ENCODE data around the gene HIVEP3.
A peak's percentile ranks its signal among the peaks of the same experiment; 100 is the strongest.

Gene HIVEP3

DNA sequence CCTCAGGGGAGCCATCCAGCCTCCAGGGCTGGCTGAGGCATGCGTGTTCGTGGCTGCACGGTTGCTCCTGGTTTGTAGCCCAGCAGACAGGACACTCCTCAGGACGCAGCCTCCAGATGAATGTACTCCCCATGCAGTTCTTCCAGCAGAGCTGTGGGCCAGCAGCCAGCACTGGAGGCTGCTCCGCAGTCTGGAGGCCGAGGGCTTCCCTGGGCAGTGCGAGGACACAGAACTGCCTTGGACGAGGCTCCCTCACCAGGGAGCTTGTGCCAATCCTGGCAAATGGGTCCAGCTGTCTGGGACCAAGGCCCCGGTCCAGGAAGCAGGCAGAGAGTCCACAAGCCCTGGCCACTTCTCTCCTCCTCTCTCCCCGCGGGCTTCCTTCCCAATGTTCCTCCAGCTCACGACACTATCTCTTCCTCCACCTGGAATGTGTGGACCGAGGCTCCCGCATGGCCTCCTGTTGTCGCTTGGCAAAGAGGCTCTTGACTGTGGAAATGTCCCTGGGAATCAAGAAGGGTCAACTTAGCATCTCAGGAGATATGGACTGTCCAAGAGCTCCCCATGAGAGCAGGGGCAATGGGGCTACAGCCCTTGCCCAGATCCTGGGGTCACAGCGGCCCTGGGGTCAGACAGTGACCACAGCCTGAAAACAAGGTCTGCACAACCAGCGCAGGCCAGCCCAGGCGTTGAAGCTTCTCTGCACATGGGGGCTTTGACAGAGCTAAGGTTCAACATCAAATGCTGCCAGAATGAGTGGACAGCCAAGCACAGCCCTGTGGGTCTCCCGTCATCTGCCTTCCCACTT lies 439.5 kb downstream of the HIVEP3 start:
- no peak for DNase-seq
- Mint-ChIP-seq H3K4me1 (no peaks in the 10 kb centered on the region), H3K27ac (no peak overlapping the region), H3K4me3 (no peak overlapping the region), H3K9me3 (no peaks in the 10 kb centered on the region), H3K27me3 (peaks cover 12 to 26% of the 10 kb centered on the region in 2 donors), H3K36me3 (no peaks in the 10 kb centered on the region)
- ATAC-seq (replicated peaks): no peak

- Mint-ChIP-seq H3K9me3 (no peaks in the 10 kb centered on the region), H3K36me3 (no peaks in the 10 kb centered on the region), H3K4me1 (no peaks in the 10 kb centered on the region)
These were observed 440.5 kb downstream of the HIVEP3 start for GRCh38 chr1:41478118-41478748.

DNA sequence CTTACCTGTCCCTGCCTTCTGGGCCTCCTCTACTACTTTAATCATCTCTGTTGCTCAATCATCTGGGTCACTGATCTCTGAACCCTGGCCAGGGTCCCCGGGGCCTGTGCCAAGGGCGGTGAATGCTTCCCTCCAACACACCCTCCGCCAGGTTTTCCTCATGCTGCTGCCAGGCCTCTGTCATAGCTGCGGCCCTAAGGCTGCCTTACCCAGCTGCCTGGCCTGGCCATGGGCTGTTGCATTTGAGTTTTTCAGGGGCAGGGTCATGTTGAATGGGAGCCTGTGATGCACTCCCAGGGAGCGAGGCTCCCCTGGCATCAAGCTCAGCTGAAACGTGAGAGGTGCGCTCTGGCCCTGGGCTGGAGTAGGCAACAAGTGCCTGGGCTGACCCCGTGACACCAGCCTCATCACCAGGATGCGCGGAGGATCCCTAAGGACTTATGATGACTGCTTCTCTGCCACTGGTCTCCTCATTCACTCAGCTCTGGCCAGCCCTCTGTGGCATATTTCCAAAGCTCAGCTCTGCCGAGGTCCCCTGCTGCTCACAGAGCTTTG lies 441.8 kb downstream of the HIVEP3 start:
- DNase-seq: no peak
- no peak for ATAC-seq (replicated peaks)
- Mint-ChIP-seq H3K9me3 (no peaks in the 10 kb centered on the region), H3K27ac (peak overlapping the region; percentile 21), H3K4me3 (no peak overlapping the region), H3K4me1 (no peaks in the 10 kb centered on the region), H3K27me3 (peaks cover 11 to 16% of the 10 kb centered on the region in 2 donors), H3K36me3 (no peaks in the 10 kb centered on the region)

More at GRCh38 chr1:41478118-41478748, 440.5 kb downstream of the HIVEP3 start:
- H3K27ac Mint-ChIP-seq: peak overlapping the region; percentile 34
- H3K4me3 Mint-ChIP-seq: no peak overlapping the region
- ATAC-seq (replicated peaks): no peak
- peaks cover 7 to 21% of the 10 kb centered on the region in 2 donors for H3K27me3 Mint-ChIP-seq
- DNase-seq: no peak

GRCh38 chr1:41475859-41476567 lies 442.7 kb downstream of the HIVEP3 start:
- H3K9me3 Mint-ChIP-seq: no peaks in the 10 kb centered on the region
- no peaks in the 10 kb centered on the region for H3K4me1 Mint-ChIP-seq
- ATAC-seq (replicated peaks): no peak
- no peaks in the 10 kb centered on the region for H3K36me3 Mint-ChIP-seq
- H3K27ac Mint-ChIP-seq: no peak overlapping the region
- no peak for DNase-seq
- peaks cover 11 to 16% of the 10 kb centered on the region in 2 donors for H3K27me3 Mint-ChIP-seq
- H3K4me3 Mint-ChIP-seq: no peak overlapping the region

- Mint-ChIP-seq H3K4me1 (no peaks in the 10 kb centered on the region), H3K27me3 (peaks cover 11 to 14% of the 10 kb centered on the region in 2 donors), H3K36me3 (no peaks in the 10 kb centered on the region), H3K9me3 (no peaks in the 10 kb centered on the region), H3K27ac (no peak overlapping the region), H3K4me3 (no peak overlapping the region)
- ATAC-seq (replicated peaks) (no peak), DNase-seq (no peak)
These were observed 443.4 kb downstream of the HIVEP3 start for GRCh38 chr1:41475346-41475745.

GRCh38 chr1:41474490-41475271 lies 444.0 kb downstream of the HIVEP3 start:
- no peaks in the 10 kb centered on the region for H3K36me3 Mint-ChIP-seq
- no peak overlapping the region for H3K27ac Mint-ChIP-seq
- no peak for DNase-seq
- peaks cover 7 to 9% of the 10 kb centered on the region in 2 donors for H3K27me3 Mint-ChIP-seq
- no peaks in the 10 kb centered on the region for H3K4me1 Mint-ChIP-seq
- no peak overlapping the region for H3K4me3 Mint-ChIP-seq
- H3K9me3 Mint-ChIP-seq: no peaks in the 10 kb centered on the region
- ATAC-seq (replicated peaks): no peak

GRCh38 chr1:41473738-41474362 lies 444.9 kb downstream of the HIVEP3 start:
- Mint-ChIP-seq H3K27me3 (peaks cover 0 to 3% of the 10 kb centered on the region in 2 donors), H3K27ac (no peak overlapping the region), H3K9me3 (no peaks in the 10 kb centered on the region), H3K4me1 (no peaks in the 10 kb centered on the region), H3K4me3 (no peak overlapping the region), H3K36me3 (no peaks in the 10 kb centered on the region)
- DNase-seq (no peak), ATAC-seq (replicated peaks) (no peak)

- Mint-ChIP-seq H3K27me3 (peaks cover 0 to 3% of the 10 kb centered on the region in 2 donors), H3K9me3 (no peaks in the 10 kb centered on the region), H3K4me1 (no peaks in the 10 kb centered on the region), H3K27ac (no peak overlapping the region), H3K36me3 (no peaks in the 10 kb centered on the region), H3K4me3 (no peak overlapping the region)
- DNase-seq (no peak), ATAC-seq (replicated peaks) (no peak)
These were observed 447.1 kb downstream of the HIVEP3 start for GRCh38 chr1:41471658-41472057.

DNA sequence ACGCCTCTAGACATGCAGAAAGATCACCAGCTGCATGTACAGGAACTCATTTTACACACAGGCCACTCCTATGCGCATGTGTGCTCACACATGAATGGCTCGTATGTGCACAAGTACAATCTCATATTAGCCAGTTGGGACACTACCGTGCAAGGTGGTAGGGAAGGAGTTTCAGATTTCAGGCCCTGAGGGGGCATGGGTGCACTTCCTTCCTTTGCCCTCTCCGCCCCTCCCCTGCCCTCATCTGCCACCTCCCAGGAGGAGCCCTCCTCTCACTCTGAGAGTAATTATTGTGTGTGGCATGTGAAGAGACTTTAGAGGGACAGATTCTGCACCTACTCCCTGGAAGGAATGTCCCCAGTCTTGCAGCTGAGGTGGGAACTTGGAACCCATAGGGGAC lies 449.0 kb downstream of the HIVEP3 start:
- H3K27me3 Mint-ChIP-seq: peaks cover 0 to 13% of the 10 kb centered on the region in 2 donors
- DNase-seq (no peak), ATAC-seq (replicated peaks) (no peak)
- no peak overlapping the region for H3K27ac Mint-ChIP-seq
- H3K4me1 Mint-ChIP-seq: no peaks in the 10 kb centered on the region
- H3K36me3 Mint-ChIP-seq: no peaks in the 10 kb centered on the region
- no peak overlapping the region for H3K4me3 Mint-ChIP-seq
- H3K9me3 Mint-ChIP-seq: no peaks in the 10 kb centered on the region

DNA sequence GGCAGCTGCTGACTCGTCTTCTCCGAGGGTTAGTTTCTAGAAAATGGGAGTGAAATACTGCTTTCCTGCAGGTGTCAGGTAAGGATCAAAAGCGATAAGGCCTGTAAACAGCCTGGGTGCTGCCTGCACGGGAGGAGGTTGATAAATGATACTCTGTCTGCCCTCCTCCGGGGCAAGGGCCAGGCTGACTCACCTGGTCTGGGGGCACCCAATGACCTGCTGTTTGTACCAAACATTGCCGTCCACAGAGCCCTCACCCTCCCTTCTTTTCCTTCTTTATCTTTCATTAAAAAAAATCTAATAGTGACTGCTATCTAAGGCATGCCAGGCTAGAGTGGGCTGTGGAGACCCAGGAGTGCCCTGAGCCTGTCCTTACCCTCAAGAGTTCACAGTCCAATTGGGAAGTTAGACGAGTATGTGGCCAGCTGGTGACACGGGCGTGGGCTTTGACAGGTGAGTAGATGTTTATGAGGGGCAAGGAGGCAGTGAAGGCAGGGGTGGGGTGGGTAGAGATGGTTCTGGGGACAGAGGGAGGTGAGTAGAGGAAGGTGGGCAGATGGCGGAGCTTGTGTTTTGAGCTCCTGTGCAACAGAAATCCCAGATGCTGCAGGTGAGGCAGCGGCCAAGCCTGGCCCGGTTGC lies 450.5 kb downstream of the HIVEP3 start:
- H3K27me3 Mint-ChIP-seq: peaks cover 0 to 13% of the 10 kb centered on the region in 2 donors
- DNase-seq: no peak
- no peaks in the 10 kb centered on the region for H3K4me1 Mint-ChIP-seq
- no peak for ATAC-seq (replicated peaks)
- no peak overlapping the region for H3K27ac Mint-ChIP-seq
- no peak overlapping the region for H3K4me3 Mint-ChIP-seq
- no peaks in the 10 kb centered on the region for H3K9me3 Mint-ChIP-seq
- no peaks in the 10 kb centered on the region for H3K36me3 Mint-ChIP-seq

DNA sequence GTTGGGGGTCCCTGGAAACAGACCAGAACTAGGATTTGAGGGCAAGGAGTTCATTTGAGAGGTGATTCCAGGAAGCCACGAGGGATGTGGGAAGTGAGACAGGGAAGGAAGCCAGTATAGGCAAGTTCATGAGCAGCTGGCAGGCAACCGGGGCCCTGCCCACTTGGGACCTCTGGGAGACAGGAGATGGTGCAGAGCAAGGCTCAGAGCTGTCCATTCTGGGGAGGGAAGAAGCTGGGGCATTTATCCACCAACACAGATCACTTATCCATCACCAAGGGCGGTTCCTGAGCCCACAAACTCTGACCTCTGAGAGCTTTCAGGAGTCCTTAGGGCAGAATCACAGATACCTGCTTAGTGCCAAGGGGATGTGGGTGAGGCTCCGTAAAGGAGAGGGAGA lies 451.0 kb downstream of the HIVEP3 start:
- Mint-ChIP-seq H3K36me3 (no peaks in the 10 kb centered on the region), H3K27ac (no peak overlapping the region), H3K4me3 (no peak overlapping the region), H3K27me3 (peaks cover 0 to 13% of the 10 kb centered on the region in 2 donors), H3K4me1 (no peaks in the 10 kb centered on the region), H3K9me3 (no peaks in the 10 kb centered on the region)
- DNase-seq (no peak), ATAC-seq (replicated peaks) (no peak)

- H3K9me3 Mint-ChIP-seq: no peaks in the 10 kb centered on the region
- H3K36me3 Mint-ChIP-seq: no peaks in the 10 kb centered on the region
- H3K27me3 Mint-ChIP-seq: peaks cover 0 to 9% of the 10 kb centered on the region in 2 donors
- H3K4me1 Mint-ChIP-seq: no peaks in the 10 kb centered on the region
- no peak overlapping the region for H3K4me3 Mint-ChIP-seq
- DNase-seq (no peak), ATAC-seq (replicated peaks) (no peak)
- no peak overlapping the region for H3K27ac Mint-ChIP-seq
These were observed 452.6 kb downstream of the HIVEP3 start for GRCh38 chr1:41466146-41466545.

GRCh38 chr1:41465741-41466140 lies 453.0 kb downstream of the HIVEP3 start:
- Mint-ChIP-seq H3K27me3 (peaks cover 0 to 9% of the 10 kb centered on the region in 2 donors), H3K27ac (no peak overlapping the region), H3K9me3 (no peaks in the 10 kb centered on the region), H3K4me1 (no peaks in the 10 kb centered on the region), H3K36me3 (no peaks in the 10 kb centered on the region), H3K4me3 (no peak overlapping the region)
- ATAC-seq (replicated peaks) (no peak), DNase-seq (no peak)

Data from stimulated activated naive B cell treated with anti-CD40 and anti-IgM and Interleukin-4, amounts not matched to agents 10 μg/mL and 1 μg/mL and 100 μg/mL, for 72 hours (primary cell).